ENCODE measurements around the gene TGM2. TPM values are rescaled to one million over a fixed set of nuclear protein-coding genes. Genes with fewer than 3 reads are reported as not detected.

TGM2 gene
- total and polyA plus RNA-seq, 9 of the 15 experiments (the other 6 are each of a cell fraction or from before 2014, with no cell fraction given) = 5.5 to 78.5 (median 37.6) TPM

DNA sequence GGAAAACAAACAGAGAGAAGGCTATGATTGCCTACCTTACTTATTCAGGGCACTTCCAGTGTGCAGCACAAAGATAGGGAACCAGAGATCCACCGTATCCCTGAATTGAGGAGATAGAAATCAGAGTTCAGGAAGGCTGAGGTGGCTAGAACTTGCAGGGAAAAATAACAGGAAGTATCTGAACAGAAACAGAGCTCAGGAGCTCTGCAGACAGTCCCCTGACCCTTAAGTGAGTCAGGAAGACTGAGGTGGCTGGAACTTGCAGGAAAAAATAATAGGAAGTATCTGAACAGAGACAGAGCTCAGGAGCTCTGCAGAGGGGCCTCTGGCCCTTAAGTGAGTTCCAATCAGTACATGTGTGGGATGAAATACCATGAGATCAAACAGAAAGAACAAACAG lies 66.1 kb downstream of the TGM2 start (continued):
- no peak for TF ChIP-seq CHD7 (IDR thresholded peaks at IDR 0.05; ENCODE audit: low read depth, low read length)
